Femur (tissue), 1 donor: Measurements from ENCODE around the gene FSTL4.

Experiments
- DNase-seq: peaks from one replicate; pipeline ENCODE4 v3.0.0-alpha.2; 2017

FSTL4 gene

DNA sequence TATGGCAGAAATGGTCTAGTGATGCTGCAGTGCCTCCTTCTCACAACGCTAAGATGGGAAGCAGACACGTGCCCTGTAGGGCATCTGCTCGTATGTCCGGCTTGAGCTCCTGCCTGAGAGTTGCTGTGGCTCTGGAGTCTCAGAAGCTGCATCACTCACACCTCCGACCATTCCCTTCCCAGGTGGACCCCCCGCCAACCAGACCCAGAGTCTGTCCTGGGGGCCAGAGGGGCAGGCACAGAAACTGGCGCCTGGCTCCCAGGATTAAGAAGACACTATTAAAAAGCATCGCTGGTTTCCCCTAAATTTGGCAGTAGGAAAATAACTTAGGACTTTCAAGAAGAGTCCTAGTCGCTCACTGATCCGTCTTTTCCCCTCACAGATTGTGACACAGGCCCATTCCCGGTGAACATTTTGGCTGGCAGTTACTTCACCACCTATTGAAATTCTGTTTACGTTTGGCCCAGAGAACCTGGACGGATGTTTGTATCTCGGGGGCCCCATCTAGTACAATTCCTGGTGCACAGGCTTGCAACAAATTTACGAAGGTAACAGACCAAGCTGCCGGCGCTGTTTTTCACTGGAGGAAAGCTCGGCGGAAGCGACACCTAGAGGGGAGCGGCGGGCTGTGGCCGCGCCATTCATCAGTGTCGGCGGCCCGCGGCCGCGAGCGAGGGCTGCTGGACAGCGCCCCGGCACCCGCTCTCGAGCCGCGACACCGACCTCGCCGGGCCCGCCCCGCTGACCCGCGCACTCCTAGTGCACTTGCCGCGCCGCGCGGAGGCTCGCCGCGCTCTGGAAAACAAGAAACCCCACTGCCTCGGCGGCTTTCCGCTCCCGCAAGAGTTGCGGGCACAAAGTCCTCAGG, 1.6 kb downstream of the FSTL4 start:
- DNase-seq: peak; percentile 76

GRCh38 chr5:133607451-133607850, 4.9 kb downstream of the FSTL4 start:
- no peak for DNase-seq

GRCh38 chr5:133606835-133607234, 5.5 kb downstream of the FSTL4 start:
- DNase-seq: no peak

GRCh38 chr5:133605323-133605722, 7.0 kb downstream of the FSTL4 start:
- DNase-seq: no peak

DNA sequence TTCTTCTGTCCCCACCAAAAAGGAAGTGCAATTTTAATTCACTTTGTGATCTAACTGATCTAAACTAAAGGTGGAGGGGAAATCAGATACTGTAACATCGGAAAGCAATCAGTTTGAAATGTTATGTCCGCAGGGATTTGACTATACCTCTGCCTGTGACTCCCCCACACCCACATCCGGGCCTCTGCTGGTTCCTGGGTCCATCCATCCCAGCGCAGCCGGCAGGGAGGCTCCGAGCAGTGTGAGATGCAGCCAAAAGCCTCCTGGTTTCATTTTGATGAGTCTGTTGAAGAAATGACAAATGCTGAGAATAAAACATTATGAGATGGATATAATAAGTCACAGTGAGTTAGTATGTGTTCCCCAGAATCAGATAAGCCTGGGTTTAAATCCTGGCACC, 8.6 kb downstream of the FSTL4 start:
- DNase-seq: no peak

DNA sequence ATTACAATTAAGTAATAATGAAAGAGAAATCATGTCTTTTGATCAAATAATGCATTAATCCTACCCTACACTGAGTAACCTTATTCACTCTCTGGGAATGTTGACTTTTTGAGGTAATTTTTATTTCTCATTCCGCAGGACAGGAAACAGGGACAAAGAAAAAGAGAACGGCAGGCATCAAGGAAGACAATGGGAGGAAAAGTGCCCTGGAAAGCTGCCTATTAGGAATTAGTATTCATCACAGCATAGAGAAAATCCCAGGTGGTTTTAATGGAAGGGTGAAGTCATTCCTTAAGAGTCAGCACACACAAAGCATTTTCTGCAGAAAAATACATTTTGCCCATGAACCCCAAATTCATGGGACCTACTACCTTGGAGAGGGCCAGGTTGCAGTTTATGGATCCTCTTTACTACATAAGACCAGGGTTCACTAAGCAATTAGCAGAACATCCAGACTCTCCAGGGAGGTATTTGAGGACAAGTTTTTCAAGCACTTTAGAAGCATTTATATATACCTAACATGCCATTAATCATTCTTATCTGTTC, 9.4 kb downstream of the FSTL4 start:
- no peak for DNase-seq

DNA sequence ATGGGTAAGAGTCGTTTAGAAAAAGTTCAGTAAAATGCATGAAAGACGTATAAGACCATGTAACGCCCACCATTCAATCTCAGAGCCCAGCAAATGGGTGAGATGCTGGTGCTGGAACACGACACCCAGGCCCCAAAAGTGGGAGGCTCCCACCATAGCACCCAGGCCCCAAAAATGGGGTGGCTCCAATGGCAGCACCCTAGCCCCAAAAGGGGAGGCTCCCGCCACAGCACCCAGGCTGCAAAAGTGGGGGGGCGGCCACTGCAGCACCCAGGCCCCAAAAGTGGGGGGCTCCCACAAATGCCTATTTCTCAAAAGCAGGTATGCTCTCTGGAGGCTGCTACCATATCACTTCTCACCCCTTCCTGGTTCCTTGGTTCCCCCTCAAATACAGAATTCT, 12.7 kb downstream of the FSTL4 start:
- DNase-seq: no peak

DNA sequence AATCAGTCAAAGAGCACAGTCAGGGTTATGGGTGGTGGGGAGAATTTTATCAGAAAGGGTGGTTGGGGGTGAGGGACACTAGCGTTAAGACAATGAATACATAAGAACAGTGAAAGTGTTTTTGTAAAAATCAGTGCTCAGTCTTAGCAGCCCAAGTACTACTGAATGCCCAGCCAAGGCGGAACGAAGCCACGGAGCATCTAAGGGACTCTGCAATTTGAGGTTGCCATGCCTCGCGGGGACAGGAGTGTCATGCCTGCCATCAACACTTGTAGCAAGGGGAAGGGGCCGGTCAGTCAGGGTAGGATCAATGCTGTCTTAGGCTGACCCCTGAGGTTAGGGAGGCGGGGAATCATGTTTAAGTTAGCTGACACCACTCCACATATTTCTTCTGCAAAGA, 13.3 kb downstream of the FSTL4 start:
- no peak for DNase-seq

DNA sequence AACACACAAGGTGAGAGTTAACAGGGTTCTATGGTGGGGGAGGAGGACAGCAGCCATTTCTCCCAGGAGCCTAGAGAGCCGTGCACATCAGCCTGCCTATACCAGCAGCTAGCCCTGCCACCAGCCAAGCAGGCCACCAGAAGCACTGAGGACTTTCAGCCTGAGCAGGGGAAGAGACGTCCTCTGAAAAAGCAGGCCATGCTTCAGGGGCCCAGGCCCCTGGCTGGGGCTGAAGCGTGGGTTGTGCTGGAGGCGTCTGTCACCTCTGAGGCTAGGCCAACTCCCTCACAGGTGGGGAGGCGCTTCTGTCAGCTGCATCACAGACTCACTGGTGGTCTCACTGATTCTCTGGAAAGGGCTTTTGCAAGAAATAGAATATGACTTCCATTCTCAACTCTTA, 16.3 kb downstream of the FSTL4 start:
- no peak for DNase-seq

GRCh38 chr5:133595465-133595864, 16.9 kb downstream of the FSTL4 start:
- no peak for DNase-seq

- DNase-seq: no peak
Observed at GRCh38 chr5:133589286-133589685, 23.1 kb downstream of the FSTL4 start.

GRCh38 chr5:133582971-133583370, 29.4 kb downstream of the FSTL4 start:
- no peak for DNase-seq

- no peak for DNase-seq
Observed at GRCh38 chr5:133581918-133582317, 30.4 kb downstream of the FSTL4 start.

DNA sequence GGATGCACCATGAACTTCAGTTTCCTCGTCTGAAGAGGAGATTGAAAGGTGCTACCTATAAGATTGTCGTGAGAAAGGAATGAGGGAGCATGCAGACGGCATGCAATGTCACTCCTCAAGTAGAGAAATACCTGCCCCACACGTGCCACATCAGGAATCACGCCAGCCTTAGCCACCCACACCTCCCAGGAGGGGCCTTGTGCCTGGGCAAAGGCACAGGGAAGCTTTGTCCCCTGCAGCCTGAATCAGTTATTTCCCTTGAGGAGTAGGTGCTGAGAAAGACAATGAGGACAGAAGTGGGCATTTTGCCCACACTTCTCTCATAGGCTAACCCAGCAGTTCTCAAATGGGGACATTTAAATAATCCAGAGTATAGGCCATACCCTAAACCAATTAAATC, 31.0 kb downstream of the FSTL4 start:
- no peak for DNase-seq

DNA sequence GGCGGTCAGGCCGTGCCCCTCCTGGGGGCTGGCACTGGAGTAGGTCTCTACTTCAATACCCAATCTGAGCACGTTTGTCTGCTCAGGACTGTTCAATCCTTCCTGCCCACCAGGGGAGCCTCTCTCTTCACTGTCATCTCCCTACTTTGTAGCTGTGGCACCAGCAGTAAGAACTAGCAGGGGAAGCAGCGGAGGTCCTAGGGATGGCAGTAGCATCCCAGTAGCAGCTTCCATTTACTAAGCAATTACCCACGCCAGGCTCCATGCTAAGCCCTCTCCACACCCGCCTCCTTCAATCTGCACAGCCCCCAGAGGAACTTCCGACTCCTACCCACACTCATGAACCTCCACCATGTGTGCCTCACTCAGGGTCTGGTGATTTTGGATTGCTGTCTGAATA, 31.7 kb downstream of the FSTL4 start:
- DNase-seq: no peak

GRCh38 chr5:133579766-133580165, 32.6 kb downstream of the FSTL4 start:
- DNase-seq: no peak

DNA sequence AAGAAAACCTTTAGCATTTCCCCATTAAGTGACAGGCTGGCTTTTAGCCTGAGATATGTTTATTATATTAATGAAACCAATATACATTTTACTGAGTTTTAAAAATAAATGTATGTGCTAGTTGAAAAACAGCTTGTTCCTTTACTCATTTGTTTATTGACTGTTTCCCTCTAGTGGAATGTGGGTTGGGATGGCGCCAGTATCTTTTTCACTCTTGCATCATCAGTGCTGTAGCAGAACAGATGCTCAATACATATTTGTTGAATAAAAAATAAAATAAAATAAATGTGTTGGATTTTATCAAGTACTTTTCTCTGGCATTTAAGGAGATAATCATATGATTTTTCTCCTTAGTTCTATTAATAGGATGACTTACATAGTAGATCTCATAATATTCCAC, 43.0 kb downstream of the FSTL4 start:
- DNase-seq: no peak

DNA sequence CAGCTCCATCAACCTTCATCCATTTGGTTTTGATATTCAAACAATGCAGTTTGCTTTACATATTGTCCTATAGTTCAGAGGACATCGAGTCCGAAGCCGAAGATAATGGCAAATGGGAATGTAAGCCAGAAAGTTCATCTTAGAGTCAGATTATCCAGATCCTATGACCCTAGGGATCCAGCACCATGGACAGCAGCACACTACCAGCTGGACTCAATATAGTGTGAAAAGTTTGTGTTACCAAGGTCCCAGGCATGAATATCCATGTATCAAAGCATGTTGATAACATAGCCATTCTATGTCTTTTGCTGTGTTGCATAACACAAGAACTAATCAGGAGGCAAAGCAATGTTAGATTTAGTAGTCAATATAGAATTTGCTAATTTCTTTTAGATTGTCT, 46.3 kb downstream of the FSTL4 start:
- DNase-seq: peak; percentile 44

DNA sequence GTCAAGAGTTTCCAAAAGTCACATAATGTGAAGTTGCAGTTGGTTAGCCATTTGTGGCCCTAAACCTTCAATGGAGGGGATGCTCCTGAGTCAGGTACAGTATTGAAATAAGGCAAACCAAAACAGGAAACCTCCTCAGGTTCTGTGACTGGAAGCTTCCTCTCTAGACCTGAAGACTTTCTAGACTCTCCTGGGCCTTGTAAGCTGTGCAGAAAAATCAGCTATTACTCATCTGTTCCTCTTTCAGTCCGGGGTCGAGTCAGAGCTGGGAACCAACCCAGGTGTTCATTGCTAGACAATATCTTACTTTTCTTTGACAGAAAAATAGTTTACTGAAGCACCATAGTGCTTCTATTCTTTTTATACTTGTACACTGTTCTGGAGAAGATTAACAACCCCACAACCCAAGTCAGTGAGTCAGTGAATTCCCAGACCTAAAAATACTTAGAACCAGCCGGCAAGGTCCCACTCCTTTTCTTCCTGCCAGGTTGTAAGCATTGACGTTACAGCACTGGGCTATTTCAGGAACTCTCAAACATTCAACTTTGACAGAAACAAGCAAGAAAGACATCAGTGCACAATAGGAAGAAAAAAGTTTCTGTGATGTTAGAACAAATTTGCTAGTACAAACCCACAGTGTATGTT, 47.3 kb downstream of the FSTL4 start:
- DNase-seq: no peak

DNA sequence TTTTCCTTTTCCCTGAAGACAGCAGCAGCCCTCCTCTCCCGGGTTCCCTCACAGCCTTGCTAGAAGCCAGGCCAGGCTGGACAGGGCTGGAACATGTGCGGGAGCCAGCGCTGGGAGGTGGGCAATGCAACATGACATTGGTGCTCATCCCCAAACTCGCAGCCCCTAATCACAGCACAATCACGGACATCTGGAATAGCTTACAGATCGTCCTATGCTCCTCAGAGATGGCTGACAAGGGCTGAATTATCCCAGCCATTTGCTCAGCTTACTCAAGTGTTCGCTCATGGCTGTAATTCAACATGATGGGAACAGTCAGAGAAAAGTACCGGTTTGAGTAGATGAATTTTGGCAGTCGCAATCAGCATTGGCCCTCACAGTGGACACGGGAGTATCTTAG, 49.8 kb downstream of the FSTL4 start:
- no peak for DNase-seq

- no peak for DNase-seq
Observed at GRCh38 chr5:133559960-133560359, 52.4 kb downstream of the FSTL4 start.

DNA sequence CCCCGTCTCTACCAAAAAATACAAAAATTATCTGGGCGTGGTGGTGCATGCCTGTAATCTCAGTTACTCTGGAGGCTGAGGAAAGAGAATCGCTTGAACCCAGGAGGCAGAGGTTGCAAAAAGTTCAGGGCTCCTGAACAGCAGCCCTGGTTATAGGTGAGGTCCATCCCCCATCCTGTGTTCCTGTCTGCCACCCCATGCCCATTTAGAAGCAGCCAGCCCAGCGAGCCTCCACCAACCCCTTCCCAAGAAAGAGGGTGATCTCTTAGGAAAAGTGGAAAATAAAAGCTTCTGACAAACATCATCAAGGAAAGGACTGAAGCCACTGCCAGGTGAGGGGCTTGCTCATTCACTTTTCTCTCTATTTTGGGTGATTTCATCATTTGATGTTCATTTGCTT, 55.8 kb downstream of the FSTL4 start:
- DNase-seq: no peak

GRCh38 chr5:133554279-133554678, 58.1 kb downstream of the FSTL4 start:
- no peak for DNase-seq

GRCh38 chr5:133552925-133553525, 59.3 kb downstream of the FSTL4 start:
- DNase-seq: peak; percentile 53
